SKM-1 (cell line): ENCODE results near the gene TNIK.

Source experiments
- DNase-seq: peaks from one replicate; lab custom pipeline; 2025; ENCODE audit not compliant: unreplicated experiment; lab: John Stamatoyannopoulos, UW

TNIK gene

GRCh38 chr3:171113716-171114115, 346.5 kb downstream of the TNIK start:
- DNase-seq: no peak

- no peak for DNase-seq
Observed at GRCh38 chr3:171110715-171111114, 349.5 kb downstream of the TNIK start.

DNA sequence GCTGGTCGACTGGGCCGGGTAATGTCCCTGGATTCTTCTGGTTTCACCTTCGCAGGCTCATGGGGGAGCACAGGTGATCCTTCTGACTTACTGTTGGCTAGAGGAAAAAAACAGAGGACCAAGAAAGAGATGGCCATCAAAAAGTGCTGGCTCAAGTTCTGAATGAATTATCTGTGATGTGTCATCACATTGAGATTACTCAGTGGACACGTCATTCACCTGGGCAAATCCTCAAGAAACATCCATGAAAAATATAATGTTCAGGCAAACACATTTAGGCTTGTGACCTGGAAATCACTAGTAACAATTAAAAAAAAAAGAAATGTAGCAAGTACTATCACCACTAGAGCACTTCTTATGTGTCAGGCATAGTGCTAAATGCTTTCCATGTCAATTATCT, 352.1 kb downstream of the TNIK start:
- no peak for DNase-seq

- DNase-seq: no peak
Observed at GRCh38 chr3:171103185-171103584, 357.0 kb downstream of the TNIK start.

DNA sequence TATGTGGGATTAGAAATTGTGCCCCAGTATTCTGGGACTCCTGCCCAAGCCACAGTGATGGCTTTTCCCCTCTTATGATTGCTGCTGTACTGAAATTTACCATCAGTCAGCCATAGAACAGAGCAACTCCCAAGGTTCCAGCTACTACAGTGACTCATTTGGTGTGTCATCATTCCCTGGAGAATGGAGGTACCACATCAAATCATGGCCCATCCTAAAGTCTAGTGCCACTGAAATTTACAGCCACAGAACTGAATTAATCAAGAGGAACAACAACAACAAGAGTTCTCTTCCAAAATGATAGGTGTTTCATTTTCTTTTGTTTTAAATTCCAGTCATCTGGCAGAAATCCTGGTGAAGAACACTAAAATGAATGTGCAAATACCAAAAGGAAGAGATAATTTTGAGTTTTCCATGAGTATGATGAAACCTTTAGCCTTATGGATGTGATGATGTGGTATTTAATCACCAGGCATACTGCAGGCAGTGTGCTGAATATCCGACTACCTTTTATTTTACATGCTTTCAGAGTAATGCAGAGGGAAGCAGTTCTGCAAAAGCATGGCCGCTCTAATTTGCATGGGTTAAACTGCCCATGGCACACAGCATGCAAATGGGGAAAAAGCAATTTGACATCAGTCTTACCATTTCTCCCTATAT, 358.1 kb downstream of the TNIK start:
- DNase-seq: no peak

DNA sequence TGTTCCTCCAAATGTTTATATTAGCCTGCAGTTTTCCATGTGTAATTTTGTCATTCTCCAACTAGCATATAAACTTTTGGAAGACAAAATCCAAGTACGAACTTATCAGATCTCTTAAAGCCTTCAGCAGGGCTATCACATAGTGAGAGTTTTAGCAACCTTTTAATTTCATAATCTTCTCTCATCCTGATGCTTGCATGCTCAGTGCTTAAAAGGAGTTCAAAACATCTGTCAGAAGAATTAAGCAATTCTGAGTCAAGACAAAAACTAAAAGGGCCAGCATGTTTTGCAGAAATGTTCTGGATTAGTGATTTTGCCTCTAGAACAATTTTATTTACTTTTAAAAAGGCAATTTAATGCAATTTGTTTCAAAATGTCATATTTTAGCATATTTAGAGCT, 360.3 kb downstream of the TNIK start:
- no peak for DNase-seq

DNA sequence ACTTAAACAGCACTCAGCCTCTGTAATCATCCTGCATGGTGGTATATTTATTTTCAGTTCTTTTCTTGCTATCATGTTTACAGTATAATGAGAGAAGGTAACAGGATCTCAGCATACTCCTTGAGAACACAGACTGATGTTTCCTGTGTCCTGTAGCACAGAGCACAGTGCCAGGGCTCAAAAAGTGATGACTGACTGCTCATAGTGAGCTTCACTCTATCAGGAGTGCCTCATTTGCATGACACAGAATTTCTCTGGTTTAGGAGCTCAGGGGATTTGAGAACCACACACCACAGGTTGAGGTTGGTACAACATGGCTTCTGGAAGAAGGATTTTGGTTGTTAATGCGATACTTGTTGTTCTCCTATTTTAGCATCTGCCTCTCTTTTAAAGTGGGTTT, 365.1 kb downstream of the TNIK start:
- DNase-seq: no peak

GRCh38 chr3:171094411-171094810, 365.8 kb downstream of the TNIK start:
- no peak for DNase-seq

GRCh38 chr3:171093462-171093861, 366.7 kb downstream of the TNIK start:
- DNase-seq: no peak

- DNase-seq: no peak
Observed at GRCh38 chr3:171092467-171092911, 367.7 kb downstream of the TNIK start.

GRCh38 chr3:171090321-171090720, 369.9 kb downstream of the TNIK start:
- no peak for DNase-seq

- DNase-seq: no peak
Observed at GRCh38 chr3:171088964-171089754, 371.0 kb downstream of the TNIK start.

DNA sequence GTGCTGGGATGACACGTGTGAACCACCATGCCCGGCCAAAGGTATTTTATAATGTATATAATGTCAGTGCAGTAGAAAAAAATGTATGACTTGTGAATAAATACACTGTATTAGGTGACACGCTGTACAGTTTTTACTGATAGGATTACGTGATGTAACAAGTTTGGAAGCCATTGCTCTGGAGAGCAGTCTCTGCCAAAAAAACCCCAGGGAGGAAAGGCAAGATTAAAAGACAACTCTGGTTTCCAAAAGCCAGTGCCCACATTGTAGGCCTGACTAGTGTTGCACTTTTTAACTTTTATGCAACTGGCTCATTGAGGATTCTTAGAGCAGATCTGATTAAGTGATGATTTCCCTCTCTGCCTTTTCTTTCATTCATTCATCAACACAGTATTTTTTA, 371.7 kb downstream of the TNIK start:
- no peak for DNase-seq

DNA sequence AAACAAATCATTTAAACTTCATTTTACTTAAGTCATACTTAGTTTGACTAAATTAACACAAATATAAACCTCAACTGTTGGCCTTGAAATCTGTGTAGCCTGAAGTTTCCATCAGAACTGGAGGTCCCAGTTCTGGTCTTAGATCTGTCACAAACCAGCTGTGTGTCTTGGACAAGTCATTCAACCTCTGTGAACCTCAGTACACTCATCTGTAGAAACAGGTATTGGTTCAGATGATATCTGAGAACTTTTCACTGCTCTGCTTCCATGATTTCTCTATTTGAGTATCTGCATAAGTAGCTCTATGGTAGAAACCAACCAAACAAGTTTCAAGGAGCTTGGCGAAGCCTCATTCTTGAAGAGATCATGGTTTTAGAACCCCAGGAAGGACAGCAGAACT, 373.3 kb downstream of the TNIK start:
- DNase-seq: no peak

GRCh38 chr3:171077261-171077660, 382.9 kb downstream of the TNIK start:
- no peak for DNase-seq

DNA sequence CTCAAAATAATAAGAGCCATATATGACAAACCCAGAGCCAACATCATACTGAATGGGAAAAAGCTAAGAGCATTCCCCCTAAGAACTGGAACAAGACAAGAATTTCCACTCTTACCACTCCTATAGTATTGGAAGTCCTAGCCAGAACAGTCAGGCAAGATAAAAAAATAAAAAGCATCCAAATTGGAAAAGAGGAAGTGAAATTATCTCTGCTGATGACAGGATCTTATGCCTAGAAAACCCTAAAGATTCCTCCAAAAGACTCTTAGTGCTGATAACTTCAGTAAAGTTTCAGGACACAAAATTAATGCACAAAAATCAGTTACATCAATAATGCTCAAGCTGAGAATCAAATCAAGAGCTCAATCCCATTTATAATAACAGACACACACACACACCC, 387.8 kb downstream of the TNIK start:
- no peak for DNase-seq

GRCh38 chr3:171068658-171069057, 391.5 kb downstream of the TNIK start:
- DNase-seq: no peak

DNA sequence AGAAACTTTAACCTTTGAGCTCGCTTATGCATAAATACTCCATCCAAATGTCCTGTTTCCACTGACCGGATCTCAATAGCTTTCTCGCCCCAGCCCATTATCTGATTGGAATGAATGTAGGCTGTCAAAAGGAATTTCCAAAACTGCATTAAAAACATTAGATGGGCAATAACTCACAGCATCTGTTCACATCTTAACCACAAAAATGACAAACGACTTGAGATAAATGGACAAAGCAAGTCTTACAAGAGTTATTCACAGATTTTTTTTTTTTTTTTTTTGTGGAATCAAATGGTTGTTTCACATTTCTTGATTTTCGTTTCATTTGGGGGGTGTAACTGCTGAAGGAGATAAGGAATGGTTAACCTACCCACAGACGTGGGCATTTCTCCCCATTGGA, 394.0 kb downstream of the TNIK start:
- DNase-seq: no peak

GRCh38 chr3:171065732-171066131, 394.5 kb downstream of the TNIK start:
- no peak for DNase-seq

DNA sequence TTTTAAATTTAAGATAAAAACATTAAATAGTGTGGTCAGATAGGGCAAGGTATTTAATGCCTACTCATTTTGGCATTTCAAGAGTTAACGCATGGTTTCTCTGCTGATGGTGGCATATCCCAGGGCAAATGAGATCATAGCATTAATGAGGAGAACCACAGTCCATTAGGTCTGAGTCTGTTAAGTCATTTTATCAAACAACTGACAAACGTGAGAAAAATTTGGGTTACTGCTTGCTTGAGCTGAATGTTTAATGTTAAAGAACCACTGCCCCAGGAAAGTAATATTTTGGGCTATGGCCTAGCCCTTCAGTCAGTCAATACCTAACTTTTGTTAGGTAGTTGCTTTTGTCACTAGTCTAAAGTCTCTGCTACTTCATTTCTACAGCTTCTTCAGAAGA, 395.7 kb downstream of the TNIK start:
- DNase-seq: no peak

DNA sequence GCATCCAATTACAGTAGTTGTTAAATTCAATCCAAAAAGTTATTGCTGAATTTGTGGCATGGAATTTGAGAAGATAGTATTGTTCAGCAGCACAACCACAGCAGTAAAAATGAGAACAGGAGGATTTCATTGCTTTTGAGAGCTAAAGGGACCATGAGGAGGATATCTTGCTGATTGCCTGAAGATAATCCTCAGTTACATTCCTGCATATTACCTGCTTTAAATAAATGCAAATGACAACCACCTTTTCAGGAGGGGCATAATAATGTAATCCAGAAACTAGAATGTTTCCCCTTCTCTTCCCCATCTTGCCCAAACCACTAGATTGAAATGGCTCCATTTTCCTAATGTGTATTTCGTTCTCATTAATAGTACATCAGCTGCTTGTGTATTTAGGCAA, 398.5 kb downstream of the TNIK start:
- DNase-seq: no peak

- DNase-seq: no peak
Observed at GRCh38 chr3:171059978-171060377, 400.2 kb downstream of the TNIK start.
